ENCODE measurements around the gene GSTO2.

The GSTO2 gene

GRCh38 chr10:104247513-104248146, 21.4 kb upstream of the GSTO2 start:
- TF ChIP-seq GATA2 (IDR thresholded peaks at IDR 0.05; ENCODE audit: low read depth, low read length) (no peak), GATA3 (IDR thresholded peaks at IDR 0.05; ENCODE audit: low read depth, low read length) (no peak)

GRCh38 chr10:104250371-104250770, 18.6 kb upstream of the GSTO2 start:
- TF ChIP-seq GATA3 (IDR thresholded peaks at IDR 0.05; ENCODE audit: low read depth, low read length), result no peak
- no peak for TF ChIP-seq GATA2 (IDR thresholded peaks at IDR 0.05; ENCODE audit: low read depth, low read length)

GRCh38 chr10:104251443-104251842, 17.5 kb upstream of the GSTO2 start:
- TF ChIP-seq GATA3 (IDR thresholded peaks at IDR 0.05; ENCODE audit: low read depth, low read length) (no peak), GATA2 (IDR thresholded peaks at IDR 0.05; ENCODE audit: low read depth, low read length) (no peak)

GRCh38 chr10:104252368-104252767, 16.6 kb upstream of the GSTO2 start:
- no peak for TF ChIP-seq GATA2 (IDR thresholded peaks at IDR 0.05; ENCODE audit: low read depth, low read length)
- no peak for TF ChIP-seq GATA3 (IDR thresholded peaks at IDR 0.05; ENCODE audit: low read depth, low read length)

DNA sequence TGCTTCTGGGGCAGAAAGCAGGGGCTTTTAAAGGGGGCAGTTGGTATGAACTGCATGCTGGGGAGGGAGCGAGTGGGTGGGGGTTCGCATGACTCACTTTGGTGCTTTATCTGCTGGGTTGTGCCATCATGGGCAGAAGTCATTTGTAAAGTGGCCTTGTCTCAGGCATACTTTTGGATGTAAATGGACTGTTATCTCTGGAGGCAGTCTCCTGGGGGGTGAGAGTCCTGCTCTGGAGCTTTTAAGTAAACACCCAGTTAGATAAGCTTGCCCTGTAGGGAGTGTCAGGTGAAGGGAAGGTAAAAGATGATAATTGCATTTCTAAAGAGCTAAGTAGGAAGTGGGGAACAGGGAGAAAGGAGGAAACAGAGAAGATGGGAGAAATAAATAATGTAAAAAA, 15.9 kb upstream of the GSTO2 start:
- TF ChIP-seq GATA3 (IDR thresholded peaks at IDR 0.05; ENCODE audit: low read depth, low read length) (no peak), GATA2 (IDR thresholded peaks at IDR 0.05; ENCODE audit: low read depth, low read length) (no peak)

- TF ChIP-seq GATA3 (IDR thresholded peaks at IDR 0.05; ENCODE audit: low read depth, low read length), result no peak
- no peak for TF ChIP-seq GATA2 (IDR thresholded peaks at IDR 0.05; ENCODE audit: low read depth, low read length)
These were observed 15.2 kb upstream of the GSTO2 start for GRCh38 chr10:104253606-104254410.

- no peak for TF ChIP-seq GATA3 (IDR thresholded peaks at IDR 0.05; ENCODE audit: low read depth, low read length)
- TF ChIP-seq GATA2 (IDR thresholded peaks at IDR 0.05; ENCODE audit: low read depth, low read length), result no peak
These were observed 14.3 kb upstream of the GSTO2 start, which contains the start of gene GSTO1 for GRCh38 chr10:104254493-104255310. GSTO1 (plus strand) TSS chr10:104254892; CDS start chr10:104254929, 37 bp downstream.

DNA sequence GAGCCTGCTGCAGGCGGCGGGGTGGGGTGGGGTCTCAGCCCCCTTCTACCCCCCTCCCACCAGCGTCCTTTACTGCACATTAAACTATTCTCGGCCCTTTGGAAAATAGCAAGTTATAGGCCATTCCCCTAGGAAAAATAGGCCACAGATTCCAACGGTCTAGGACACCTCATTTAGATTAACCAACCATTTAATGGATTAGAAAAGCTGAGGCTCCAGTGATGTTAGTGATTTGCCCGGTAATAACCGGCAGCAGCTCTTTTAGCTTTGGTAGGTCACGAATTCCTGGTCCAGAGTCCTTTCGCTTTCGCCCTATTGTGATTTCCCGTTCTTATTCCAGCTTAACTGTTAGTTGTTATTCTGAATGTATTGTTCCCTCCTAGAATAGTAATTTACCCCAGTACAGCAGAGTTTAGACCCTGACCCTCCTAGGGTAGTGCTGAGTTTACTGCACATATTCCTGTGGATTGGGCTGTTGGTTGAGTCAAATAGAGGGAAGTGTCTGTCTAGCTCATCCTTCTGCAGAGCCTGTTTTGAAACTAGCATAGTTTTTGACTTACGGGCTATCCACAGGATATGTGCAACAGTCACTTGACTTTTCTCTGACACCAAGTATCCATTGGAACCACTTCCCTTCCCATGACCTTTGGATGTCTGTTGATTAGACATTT, 13.5 kb upstream of the GSTO2 start:
- TF ChIP-seq GATA2 (IDR thresholded peaks at IDR 0.05; ENCODE audit: low read depth, low read length) (no peak), GATA3 (IDR thresholded peaks at IDR 0.05; ENCODE audit: low read depth, low read length) (no peak)

GRCh38 chr10:104256335-104256961, 12.5 kb upstream of the GSTO2 start:
- TF ChIP-seq GATA2 (IDR thresholded peaks at IDR 0.05; ENCODE audit: low read depth, low read length), result no peak
- no peak for TF ChIP-seq GATA3 (IDR thresholded peaks at IDR 0.05; ENCODE audit: low read depth, low read length)

DNA sequence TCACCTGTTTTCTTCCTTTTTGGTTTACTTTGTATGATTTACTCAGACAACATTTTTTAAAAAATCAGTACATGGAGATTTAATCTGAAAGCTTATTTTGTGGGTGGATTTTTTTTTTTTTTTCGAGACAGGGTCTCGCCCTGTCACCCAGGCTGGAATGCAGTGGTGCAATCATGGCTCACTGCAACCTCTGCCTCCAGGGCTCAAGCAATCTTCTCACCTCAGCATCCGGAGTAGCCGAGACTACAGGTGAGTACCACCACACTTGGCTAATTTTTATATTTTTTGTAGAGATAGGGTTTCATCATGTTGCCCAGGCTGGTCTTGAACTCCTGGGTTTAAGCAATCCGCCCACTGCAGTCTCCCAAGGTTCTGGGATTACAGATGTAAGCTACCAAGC, 11.7 kb upstream of the GSTO2 start:
- TF ChIP-seq GATA2 (IDR thresholded peaks at IDR 0.05; ENCODE audit: low read depth, low read length), result no peak
- no peak for TF ChIP-seq GATA3 (IDR thresholded peaks at IDR 0.05; ENCODE audit: low read depth, low read length)

GRCh38 chr10:104258209-104258608, 10.8 kb upstream of the GSTO2 start:
- TF ChIP-seq GATA2 (IDR thresholded peaks at IDR 0.05; ENCODE audit: low read depth, low read length) (no peak), GATA3 (IDR thresholded peaks at IDR 0.05; ENCODE audit: low read depth, low read length) (no peak)

GRCh38 chr10:104259456-104259855, 9.5 kb upstream of the GSTO2 start:
- no peak for TF ChIP-seq GATA2 (IDR thresholded peaks at IDR 0.05; ENCODE audit: low read depth, low read length)
- no peak for TF ChIP-seq GATA3 (IDR thresholded peaks at IDR 0.05; ENCODE audit: low read depth, low read length)

GRCh38 chr10:104259999-104260774, 8.8 kb upstream of the GSTO2 start:
- TF ChIP-seq GATA3 (IDR thresholded peaks at IDR 0.05; ENCODE audit: low read depth, low read length), result no peak
- no peak for TF ChIP-seq GATA2 (IDR thresholded peaks at IDR 0.05; ENCODE audit: low read depth, low read length)
